NK-92 treated with Interleukin-12 subunit alpha and Interleukin-12 subunit beta, amount 100 ng/mL, for 24 hours (cell line): Measurements from ENCODE around the gene FGF22.

Experiments
- DNase-seq: peaks from one replicate; lab custom pipeline; 2025; lab: John Stamatoyannopoulos, UW

Gene FGF22

GRCh38 chr19:643736-644135, 4.1 kb downstream of the FGF22 start:
- DNase-seq: no peak

- no peak for DNase-seq
Measured at GRCh38 chr19:644363-644762, 4.7 kb downstream of the FGF22 start.

DNA sequence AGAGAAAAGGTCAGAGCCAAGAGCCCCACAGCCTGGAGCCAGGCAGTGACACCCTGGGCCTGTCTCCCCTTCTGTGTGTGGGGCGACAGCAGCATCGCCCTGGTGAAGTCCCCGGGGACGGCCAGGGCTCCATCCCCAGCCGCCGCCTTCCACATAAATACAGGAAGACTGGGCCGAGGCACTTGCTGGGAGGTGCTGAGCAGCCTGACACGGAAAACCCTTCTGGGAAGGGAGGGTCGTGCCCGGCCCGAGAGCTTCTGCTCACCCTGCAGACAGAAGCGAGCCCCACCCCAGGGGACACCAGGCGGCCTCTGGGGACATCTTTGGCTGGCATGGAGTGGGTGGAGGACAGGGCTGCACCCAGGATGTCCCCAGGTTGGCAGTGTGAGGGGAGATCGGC, 5.1 kb downstream of the FGF22 start:
- no peak for DNase-seq

DNA sequence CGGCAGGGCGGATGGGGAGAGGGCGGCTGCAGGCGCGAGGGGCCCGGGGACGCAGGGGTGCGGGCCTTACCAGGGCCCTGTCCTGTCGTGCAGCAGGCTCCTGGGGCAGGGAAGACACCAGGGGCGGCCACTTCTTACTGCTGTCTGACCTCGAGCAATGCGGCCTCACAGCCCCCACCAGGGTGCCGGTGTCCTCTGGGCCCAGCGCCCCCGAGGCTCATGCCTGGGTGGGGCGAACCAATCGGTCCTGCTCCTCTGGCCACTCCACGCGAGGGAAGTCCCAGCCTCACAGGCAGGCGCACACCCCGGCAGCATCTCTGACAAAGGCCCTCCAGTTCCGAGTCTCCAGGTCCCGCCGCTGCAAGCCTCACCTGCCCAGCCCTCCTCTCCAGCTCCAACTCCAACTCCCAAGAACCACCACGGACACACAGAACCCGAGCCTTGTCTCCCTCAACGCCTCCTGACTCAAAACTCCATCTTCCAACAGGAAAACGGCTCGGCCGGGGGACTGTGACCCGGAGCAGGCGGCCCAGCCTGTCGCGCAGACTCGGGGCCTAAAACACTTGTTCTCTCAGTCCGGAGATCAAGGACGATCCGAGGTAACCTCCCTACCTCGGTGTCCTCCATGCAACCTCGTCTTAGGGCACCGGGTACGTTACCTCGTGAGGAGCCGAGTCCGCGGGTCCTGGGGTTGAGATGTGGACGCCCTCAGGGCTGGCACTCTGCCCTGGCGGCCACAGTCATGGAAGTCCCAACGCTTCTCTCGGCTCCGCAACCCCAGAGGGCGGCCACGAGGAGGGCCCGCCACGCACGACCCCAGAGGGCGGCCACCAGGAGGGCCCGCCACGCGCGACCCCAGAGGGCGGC, 6.5 kb downstream of the FGF22 start:
- no peak for DNase-seq

- DNase-seq: no peak
Measured at GRCh38 chr19:646779-647565, 7.3 kb downstream of the FGF22 start.

GRCh38 chr19:647566-648284, 8.0 kb downstream of the FGF22 start:
- no peak for DNase-seq

DNA sequence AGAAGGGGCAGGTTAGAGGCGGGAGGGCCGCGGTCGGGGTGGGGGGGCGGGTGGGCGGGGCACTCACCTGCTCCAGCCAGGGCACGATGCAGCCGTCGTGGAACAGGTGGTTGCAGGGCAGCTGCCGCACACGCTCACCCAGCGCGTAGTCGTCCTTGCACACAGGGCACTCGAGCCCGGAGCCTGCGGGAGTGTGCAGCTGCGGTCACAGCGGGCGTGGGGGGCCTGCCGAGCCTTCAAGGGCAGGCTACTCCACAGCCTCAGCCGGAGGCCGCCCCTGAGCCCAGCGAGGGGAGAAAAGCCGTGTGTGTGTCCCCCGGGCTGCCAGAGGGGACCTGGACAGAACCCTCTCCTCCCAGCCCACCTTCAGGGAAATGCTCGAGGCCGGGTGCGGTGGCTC, 8.6 kb downstream of the FGF22 start:
- DNase-seq: no peak

- no peak for DNase-seq
Measured at GRCh38 chr19:648904-649801, 9.5 kb downstream of the FGF22 start.

DNA sequence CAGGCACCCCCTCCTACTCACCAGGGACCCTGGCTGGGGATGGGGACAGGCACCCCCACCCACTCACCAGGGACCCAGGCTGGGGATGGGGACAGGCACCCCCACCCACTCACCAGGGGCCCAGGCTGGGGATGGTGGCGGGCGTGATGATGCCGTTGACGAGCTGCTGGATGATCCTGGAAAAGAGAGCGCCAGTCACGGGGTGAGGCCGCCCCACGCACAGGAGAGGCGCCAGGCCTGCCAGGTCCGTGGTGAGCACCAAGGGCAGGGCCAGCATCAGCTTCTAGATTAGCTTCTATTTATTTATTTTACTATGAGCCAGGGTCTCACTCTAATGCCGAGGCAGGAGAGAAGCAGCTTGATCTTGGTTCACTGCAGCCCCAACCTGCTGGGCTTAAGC, 10.4 kb downstream of the FGF22 start:
- DNase-seq: no peak

- DNase-seq: no peak
Measured at GRCh38 chr19:651114-651818, 11.6 kb downstream of the FGF22 start.

DNA sequence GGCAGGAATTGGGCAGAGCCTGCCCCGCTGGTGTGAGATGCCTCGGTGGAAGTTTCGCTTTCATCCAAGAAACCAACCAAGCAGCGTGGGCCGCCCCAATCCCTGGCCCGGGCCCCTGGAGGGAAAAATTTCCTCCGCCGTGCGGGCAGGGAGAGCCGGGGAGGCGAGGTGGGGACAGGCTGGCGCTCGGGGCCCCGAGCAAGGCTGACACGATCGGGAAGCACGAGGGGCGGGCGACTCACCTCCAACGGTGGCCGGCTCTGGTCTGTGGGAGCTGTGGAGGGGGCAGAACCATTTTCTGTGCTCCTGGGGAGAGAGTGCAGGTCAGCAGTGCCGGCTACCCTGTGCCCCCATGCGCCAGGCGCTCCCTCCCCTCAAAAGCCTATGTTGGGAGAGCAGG, 12.3 kb downstream of the FGF22 start:
- DNase-seq: no peak

- no peak for DNase-seq
Measured at GRCh38 chr19:652467-653389, 13.0 kb downstream of the FGF22 start.

- no peak for DNase-seq
Measured at GRCh38 chr19:653425-653824, 13.7 kb downstream of the FGF22 start.

- DNase-seq: no peak
Measured at GRCh38 chr19:655691-656090, 16.0 kb downstream of the FGF22 start.

DNA sequence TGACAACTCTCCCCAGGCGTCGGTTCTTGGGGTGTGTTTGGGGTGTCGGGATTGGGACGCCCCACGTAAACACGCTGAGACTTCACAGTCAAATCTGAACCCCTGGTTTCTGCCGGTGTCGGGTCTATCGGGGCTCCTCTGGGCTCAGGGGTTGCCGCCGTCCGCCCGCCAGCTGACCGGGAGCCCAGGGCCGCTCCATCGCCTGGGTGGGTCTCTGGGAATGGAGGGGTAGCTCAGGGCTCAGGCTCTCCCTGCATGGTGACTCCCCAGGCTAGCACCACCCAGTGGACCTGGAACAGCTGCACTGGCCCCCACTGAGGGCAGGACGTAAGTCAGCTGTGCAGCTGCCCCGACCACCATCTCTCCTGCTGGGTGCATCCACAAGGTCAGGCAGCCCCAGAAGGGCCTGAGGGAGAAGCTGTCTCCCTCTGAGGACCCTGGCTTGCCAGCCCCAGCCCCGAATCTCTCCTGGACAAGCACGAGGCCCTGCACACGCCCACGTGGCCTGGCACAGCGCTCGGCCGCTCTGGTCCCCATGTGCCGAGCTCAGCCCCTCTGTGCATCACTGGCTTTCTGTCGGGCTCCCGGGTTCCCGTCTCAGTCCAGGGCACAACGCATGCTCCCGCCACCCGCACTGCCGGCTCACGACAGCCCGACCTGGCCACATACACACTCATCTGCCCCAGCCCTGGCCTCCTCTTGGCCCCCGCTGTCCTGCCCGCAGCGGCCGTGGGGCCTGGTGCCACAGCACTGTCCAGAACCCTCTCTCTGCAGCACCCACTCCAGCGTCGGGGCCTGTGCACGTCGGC, 17.3 kb downstream of the FGF22 start:
- DNase-seq: no peak

DNA sequence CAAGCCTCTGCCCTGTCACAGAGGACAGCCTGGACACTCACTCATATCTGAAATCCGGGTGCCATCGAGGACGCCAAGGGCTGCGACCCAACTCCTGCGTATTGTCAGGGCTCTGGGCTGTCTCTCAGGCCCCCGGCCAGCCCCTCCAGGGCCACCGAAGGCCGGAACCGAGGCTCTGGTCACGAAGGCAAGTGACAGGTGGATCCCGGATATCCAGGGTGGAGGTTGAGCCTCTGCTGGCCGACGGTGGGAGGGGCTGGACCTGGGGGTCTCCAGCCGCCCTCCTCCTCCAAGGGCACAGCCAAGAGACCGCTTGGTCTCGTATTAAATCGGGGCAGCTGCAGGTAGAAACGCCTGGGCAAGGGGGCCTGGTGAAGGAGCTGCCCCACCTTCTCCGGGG, 17.9 kb downstream of the FGF22 start:
- DNase-seq: no peak

DNA sequence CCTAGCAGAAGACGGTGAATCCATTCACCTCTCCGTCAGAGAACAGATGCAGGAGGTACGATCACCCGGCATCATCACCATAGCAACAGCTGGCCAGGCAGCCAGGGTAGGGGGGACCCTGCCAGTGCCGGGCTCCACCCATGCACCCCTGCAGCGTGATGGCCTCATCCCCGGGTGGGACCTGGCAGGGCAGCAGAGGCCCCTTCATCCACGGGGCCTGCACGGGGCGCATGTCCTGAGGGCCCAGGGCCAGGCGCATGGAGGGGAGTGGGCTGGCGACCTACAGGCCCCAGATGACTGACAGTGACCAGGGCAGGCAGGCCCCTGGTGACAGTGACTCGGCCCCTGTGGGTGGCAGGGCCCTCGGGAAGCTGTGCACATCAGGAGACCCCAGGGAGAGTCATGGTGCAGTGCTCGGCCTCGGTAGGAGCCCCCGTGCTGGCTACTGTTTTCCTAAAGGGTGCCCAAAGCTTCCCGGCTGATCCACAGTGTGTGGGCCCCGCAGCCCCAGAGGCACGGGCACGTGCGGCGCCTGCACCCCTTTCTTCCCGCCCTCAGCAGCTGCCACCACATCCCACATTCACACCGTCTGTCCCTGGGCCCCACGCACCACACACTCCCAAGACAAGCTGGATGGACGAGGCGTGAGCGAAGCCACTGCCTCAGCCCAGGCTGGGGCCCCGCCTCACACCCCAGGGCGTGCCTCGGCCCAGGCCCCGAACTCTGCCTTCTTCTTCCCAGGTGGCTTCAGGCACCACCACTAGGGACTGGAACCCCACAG, 18.6 kb downstream of the FGF22 start:
- no peak for DNase-seq
